NCI-H2029 treated with DMSO at 0.1 percent for 48 hours (cell line): Measurements from ENCODE around the gene PRSS27.
"Not testable (repeated sequence)": the region's sequence is repeated elsewhere in the genome, so short reads cannot be mapped to it uniquely, and the experiment has no call there.

Experiments
- DNase-seq: peaks from one replicate; lab custom pipeline; 2025; lab: John Stamatoyannopoulos, UW

The PRSS27 gene

DNA sequence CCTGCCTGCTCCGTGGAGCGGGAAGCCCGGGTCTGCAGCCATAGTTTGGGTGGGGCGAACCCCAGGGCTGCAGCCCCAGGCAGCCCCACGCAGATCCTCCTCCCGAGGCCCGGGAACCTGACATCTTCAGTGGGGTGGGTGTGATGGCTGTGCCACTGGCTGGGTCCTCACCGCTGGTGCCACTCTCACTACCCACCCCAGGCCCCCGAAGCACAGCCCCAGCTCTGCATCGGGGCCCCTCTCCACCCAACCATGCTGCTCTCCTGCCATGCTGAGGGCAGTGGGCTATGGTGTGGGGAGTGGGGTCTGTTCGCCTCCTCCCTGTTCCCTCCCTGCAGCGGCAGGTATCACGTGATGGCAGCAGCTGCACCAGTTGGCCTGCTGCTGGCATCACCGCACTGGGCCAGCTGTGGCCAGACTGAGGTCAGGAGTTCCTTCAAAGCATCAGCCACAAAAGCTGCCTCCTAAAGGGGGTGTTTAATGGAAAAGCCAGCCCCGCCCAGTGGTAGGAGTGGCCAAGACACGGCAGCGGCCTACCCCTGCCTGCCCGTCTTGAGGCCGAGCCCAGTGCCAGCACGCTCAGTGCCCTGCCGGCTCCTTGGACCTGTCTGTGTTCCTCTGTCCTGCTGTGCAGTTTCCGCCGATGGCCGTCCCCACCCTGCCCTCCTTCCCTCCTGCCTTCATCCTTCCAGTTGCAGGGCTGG lies 26.9 kb downstream of the PRSS27 start:
- no peak for DNase-seq

DNA sequence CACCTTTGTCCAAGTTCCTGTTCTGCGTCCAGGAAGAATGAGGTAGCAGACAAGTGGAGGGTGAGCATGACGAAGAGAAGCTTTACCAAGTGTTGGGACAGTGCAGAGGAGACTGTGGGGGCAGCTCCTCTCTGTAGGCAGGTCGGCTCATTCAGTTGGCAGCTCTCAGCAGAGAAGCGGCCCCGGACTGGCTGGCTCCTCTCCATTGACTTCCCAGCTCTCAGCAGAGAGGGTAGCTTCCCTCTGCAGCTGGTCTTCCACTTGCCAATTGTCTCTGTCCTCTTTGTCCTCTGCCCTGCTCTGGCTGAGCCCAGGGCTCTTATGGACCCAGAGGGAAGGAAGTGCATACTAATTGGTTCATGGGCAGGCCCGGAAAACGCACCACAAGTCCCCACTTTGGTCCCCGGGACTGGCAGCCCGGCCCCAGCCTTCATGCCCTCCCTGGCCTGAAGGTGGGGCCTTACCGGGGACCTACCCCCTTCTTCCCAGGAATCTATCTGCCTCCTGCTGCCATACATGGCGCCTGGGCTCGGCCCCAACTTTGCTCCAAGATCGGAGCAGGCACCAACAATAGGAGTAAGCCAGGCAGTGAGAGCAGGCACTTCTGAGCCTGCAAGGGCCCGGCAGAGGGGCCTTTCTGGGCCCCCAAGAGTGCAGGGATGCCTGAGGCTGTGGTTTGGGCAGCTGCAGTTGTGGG lies 27.6 kb downstream of the PRSS27 start:
- peak; percentile 46 for DNase-seq

DNA sequence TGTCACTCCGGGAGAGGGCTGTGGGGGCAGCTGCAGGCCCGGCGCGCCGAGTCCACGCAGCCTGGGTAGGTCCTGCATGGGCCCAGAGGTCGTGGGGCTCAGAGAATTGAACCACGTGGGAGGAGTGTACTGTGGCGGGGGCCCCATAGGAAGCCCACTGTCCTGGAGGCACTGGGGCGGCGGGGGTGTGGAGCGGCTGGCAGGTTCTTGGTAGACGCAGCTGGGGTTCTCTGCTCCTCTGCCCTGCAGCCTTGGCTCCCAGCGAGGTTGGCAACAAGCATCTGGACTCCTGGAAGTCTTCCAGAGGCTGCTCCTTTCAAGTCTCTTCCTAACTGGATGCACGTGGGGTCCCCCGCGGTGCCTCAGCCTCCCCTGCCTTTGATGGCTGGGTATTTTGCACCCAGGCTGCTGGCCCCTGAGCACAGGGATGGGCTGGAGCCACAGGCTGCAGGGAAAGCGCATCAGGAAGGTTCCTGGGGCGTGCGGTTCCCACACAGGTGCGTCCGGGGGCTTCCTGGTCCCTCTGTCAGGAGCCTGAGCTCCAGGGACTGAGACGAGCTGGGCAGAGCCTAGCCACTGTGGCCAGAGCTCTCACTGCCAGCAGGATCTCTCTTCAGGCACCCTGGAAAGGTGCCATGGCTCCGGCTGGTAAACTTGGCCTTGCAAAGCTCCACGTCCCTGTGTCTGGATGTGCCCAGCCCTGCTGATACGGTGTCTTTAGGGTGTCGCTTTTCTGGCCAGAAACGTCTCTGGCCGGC lies 28.4 kb downstream of the PRSS27 start:
- DNase-seq = no peak

- no peak for DNase-seq
Observed at GRCh38 chr16:2690852-2691251, 29.2 kb downstream of the PRSS27 start.

DNA sequence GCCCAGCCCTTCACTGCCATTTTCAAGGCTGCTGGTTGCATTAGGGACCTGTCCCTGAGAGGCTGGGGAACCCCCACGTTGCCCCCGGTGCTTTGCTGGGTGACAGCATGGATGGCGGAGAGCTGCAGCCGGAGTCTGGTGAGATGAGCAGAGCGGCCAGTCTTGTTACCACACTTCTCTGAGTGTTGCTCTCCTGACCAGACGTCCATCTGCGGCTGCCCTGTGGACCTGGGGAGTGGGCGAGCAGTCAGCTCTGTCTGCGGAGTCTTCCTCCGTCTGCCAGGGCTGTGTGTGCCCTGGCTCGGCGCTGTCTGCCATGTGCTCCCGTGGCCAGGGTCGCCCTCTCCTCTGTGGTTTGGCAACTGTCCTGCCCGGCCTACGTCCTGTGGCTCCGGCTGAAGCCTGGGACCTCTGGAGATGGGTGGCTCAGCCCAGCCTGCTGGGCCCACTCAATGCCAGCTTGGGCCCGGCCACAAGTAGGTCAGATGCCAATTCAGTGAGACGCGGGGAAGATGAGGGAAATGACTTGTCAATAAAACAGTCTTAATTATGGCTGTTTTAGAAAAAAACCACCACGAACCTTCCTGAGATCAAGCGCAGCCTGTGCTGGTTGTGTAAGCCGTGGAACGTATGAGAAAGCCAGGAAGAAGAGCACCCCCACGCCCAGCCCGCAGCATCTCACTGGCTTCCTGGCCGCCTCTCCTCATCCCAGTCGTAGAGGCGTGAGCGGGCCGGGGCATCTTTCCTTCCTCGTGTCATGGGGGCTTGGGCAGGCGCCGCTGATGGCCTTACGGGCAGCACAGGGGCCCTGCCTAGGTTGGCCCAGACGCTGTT lies 29.8 kb downstream of the PRSS27 start:
- no peak for DNase-seq

DNA sequence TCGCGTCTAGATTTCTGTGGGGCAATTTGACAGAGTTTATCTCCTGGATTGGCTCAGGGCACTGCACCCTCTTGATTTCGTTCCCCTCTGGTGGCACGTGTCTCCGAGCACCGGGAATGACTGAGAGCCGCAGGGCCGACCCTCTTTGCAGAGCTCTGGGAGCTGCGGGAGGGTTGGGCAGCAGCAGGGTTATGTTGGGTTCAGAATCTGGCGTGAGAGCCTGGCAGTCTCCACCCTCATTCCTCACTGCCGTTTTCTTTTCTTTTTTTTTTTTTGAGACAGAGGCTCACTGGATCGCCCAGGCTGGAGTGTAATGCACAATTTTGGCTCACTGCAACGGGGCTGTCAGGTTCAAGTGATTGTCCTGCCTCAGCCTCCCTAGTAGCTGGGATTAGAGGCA lies 30.6 kb downstream of the PRSS27 start:
- DNase-seq = not testable (repeated sequence)

DNA sequence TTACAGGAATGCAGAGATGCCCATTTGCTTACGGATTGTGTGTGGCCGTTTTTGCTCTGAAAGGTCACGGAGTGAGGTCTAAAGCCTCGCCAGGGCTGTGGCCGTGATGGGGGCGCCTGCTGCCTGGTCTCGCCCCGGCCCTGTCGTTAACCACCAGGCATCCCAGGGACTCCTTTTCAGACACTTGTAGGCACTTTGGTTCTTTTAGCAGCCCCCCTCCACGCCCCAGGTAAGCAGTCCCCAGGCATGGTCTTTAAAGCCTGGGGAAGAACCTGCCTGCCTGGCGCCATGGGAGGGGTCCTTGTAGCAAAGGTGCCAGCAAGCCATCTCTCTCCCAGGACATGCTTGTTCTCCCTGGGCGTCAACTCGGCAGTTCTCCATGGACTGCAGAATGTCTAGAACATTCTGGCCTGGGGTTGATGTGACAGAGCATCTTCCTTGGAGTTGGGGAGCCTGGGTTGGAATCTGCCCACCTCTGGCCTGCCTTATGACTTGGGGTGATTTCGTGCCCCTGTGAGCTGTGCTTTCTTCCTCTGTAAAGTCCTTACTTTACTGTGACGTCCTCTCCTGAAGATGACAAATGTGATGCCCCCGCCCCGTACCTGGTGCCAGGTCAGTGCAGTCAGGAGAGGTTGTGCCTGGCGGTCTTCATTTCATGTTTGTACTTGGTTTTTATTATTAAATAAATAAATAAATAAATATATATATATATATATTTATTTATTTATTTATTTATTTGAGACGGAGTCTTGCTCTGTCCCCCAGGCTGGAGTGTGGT lies 32.3 kb downstream of the PRSS27 start:
- no peak for DNase-seq

- no peak for DNase-seq
Observed at GRCh38 chr16:2686912-2687507, 33.0 kb downstream of the PRSS27 start.

GRCh38 chr16:2686075-2686474 lies 33.9 kb downstream of the PRSS27 start:
- not testable (repeated sequence) for DNase-seq

DNA sequence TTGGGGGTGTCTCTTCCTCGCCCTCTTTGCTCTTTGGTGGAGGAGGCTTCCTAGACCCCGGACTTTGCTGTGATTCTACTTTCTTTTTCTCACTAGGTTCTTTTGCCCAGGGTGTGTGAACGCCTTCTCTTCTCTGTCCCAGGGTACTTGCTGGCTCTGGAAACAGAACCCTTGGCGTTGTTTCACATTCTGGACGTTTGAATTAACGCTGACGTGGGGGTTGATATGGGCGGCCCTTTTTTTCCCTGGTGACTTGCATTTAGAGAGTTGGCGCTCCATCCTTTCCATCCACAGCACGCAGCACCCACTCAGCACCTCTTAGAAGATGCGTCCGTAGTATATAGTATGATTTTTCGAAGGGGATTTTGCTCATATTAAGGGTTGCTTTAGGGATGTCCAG lies 37.0 kb downstream of the PRSS27 start:
- not testable (repeated sequence) for DNase-seq

DNA sequence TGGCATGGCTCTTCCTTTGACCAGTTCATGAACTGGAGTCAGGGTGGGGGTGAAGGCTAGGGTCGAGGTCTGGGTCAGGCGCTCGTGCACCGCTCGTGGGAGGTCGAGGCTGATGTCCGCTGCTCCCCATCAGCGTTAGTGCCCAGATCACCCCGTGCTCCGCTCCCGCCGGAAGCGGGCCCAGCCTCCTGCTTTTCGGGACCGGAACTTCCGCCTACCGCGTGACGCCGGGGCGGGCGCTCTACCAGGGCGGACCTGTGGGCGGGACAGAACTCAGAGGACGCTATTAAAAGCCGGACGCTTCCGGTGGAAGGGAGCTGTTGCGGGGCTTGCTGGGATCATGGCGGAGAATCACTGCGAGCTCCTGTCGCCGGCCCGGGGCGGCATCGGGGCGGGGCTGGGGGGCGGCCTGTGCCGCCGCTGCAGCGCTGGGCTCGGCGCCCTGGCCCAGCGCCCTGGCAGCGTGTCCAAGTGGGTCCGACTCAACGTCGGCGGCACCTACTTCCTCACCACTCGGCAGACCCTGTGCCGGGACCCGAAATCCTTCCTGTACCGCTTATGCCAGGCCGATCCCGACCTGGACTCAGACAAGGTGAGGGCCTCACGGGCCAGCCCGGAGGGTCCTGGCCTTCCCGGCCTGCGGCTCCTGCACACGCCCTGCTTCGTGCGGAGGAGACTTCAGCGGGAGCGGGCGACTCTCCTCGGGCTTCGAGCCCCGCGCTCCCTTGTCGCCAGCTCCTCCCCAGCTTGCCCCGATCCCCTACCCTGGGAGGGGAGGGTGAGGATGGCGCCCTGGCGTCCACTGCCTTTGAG lies 37.6 kb downstream of the PRSS27 start, which contains the start of gene KCTD5:
TSS of gene KCTD5 (plus strand) at position 315 of the 813 bp plus-strand sequence. CDS start at position 341, 26 bp downstream.
- peak; percentile 69 for DNase-seq

DNA sequence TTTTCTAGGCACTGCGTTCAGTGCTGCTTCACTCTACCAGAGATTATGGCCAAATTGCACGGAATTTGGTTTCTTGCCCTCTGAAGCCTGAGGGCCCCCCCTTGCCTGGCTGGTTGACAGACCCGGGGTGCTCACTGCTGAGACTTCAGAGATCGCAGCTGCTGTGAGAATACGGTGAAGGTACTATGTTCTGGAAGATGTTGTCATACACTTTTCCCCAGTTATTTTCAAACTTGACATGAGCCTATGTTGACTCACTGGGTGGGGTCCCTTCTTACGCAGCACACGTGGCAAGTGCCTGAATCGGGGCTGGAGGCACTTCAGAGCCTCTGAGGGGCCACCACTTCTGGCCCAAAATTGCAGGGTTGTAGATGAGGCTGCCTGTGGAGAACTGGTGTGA lies 39.7 kb downstream of the PRSS27 start:
- not testable (repeated sequence) for DNase-seq

- not testable (repeated sequence) for DNase-seq
Observed at GRCh38 chr16:2679902-2680301, 40.1 kb downstream of the PRSS27 start.

DNA sequence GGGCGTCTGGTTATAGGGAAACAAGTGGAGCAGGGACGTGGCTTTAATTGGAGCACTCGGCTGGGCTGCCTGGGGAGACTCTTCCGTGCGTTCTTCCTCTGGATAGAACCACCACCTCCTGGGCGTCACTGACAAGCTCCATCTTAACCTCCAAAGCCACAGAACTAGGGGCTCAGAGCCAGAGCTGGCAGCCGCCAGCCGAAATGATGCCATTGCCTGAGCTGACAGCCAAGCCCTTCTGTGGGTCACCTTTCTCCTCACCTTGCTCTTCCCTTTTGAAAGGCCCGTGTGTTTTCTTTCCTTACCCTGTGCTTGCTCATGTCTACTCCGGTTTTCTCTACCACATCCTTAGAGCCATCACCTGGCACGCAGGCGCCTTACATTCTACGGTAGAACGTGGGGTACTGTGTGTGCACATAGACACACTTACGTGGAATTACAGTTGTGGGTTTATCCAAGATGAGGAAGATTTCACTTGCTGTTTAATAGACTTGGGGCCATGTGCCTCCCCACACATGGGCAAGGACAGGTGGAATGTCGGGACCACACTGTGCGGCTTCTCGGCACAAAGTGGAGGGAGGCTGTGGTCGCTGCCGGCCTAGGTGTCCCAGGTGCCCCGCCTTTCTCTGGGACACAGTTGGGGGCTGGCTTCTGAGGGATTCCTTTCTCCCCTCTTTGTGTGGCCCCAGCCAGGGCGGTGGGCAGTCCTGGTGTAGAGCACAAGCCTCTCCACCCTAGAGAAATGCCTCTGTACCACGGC lies 41.6 kb downstream of the PRSS27 start:
- DNase-seq = not testable (repeated sequence)

DNA sequence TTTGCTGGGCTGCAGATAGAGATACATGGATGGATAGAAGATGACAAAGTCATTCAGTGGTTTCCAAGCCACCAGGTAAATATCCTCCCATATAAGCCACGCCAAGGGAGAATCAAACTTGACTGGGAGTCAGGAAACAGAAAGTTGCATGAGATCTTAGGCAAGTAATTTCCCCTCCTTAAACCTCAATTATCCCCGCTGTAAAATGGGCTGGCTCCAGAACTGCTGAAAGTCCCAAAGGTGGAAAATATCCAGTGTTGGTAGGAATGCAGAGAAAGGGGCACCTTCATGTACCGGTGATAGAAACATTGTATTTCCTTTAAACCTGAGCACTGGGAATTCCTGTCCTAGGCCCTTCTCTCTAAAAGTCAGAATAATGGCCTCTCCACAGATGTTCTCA lies 43.1 kb downstream of the PRSS27 start:
- not testable (repeated sequence) for DNase-seq

- DNase-seq = no peak
Observed at GRCh38 chr16:2675714-2676113, 44.3 kb downstream of the PRSS27 start.

- DNase-seq = no peak
Observed at GRCh38 chr16:2675021-2675420, 45.0 kb downstream of the PRSS27 start.

DNA sequence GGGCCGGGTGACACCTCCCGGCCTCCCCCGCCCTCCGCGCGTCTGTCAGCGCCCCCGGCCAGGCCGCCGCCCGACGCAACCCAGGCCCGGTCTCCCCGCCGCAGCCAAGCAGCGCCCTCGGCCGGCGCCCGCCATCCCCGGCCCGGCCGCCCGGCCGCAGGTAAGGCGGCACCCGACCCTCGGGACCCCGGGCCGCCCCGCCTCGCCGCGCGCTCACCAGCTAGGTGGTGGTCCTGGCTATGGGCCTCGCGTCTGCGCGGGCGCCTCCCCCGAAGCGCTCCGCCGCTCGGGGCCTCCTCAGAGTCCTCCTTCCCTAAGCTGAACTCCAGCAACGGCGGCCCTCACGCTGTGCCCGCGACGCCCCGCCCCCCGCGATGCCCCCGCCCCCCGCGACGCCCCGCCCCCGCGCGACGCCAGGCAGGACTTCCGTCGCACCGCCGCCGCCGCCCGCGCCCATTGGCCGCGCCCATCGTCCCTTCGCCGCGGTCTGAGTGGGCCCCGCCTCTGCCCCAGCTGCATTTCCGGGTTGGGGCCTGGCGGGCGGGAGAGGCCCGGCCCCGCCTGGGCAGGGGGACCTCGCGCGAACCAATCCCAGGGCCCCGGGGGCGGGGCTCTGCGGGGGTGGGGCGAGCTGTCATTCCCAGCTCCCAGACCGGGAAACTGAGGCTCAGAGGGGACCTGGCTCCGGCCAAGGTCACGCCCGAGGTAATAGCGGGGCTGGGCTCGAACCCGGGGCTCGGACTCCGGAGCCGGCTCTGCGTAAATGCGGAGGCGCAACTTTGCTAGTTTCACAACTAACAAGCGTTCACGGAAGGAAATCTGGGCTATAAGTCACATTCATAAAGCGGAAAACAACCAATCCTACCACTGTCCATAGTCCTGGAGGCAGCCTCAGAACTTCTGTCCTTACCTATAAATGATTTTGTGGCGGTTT lies 46.7 kb downstream of the PRSS27 start:
- peak; percentile 47 for DNase-seq
